Fibroblast of skin of back (primary cell): ENCODE data around the gene TMEM165. TPM values are rescaled to one million over a fixed set of nuclear protein-coding genes. Genes with fewer than 3 reads are reported as not detected.
"Not testable (repeated sequence)": the region's sequence is repeated elsewhere in the genome, so short reads cannot be mapped to it uniquely, and the experiment has no call there.

Source experiments
- DNase-seq: peaks from one replicate; pipeline ENCODE4 v3.0.0-alpha.2; 2013
- polyA plus RNA-seq, 2 experiments: library from polyadenylated mRNA; unstranded; fragments of 120-200 nt; gene quantifications; one replicate each; pipeline ENCODE4 v1.2.1, GENCODE V29; 2013; ENCODE audit not compliant: insufficient read length in 2 of 2

Gene TMEM165, protein sequence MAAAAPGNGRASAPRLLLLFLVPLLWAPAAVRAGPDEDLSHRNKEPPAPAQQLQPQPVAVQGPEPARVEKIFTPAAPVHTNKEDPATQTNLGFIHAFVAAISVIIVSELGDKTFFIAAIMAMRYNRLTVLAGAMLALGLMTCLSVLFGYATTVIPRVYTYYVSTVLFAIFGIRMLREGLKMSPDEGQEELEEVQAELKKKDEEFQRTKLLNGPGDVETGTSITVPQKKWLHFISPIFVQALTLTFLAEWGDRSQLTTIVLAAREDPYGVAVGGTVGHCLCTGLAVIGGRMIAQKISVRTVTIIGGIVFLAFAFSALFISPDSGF
- polyA plus RNA-seq (2013, experiment 1 of 2; ENCODE audit: insufficient read length), result 118 TPM
- polyA plus RNA-seq (2013, experiment 2 of 2; ENCODE audit: insufficient read length), result 92.6 TPM

DNA sequence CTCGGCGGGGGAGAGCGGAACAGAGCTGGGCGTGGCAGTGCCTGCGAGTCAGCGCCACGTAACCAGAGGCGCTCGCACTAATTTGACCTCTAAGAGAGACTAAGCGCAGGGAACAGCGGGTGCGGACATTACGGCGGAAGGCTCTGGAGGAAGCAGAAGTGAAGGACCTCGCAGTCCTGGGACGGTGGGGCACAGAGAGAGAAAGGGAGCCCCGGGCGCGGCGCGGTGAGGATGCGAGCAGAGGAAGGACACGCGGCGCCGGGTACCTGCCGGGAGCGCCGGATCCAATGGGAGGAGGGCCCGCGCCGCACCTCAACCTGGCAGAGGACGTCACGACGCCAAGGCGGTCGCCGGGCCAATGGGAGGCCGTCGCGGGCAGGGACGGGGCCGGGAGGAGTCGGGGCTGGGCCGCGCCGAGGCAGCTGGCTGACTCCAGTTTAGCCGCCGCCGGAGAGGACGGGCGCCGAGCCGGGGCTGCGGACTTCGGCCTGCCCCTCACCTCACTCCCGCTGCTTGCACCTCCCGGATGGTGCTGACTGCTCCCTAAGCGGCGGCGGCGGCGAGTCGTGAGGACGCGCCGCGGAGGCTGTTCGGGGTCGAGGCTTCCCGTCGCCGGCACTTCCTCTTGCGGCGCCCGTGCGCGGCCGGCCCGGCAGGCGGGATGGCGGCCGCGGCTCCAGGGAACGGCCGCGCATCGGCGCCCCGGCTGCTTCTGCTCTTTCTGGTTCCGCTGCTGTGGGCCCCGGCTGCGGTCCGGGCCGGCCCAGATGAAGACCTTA is at the start of gene TMEM165:
TSS of gene TMEM165 (plus strand) at position 429 of the 779 bp plus-strand sequence. CDS start at position 662, 233 bp downstream.
- peak; percentile 89 for DNase-seq

DNA sequence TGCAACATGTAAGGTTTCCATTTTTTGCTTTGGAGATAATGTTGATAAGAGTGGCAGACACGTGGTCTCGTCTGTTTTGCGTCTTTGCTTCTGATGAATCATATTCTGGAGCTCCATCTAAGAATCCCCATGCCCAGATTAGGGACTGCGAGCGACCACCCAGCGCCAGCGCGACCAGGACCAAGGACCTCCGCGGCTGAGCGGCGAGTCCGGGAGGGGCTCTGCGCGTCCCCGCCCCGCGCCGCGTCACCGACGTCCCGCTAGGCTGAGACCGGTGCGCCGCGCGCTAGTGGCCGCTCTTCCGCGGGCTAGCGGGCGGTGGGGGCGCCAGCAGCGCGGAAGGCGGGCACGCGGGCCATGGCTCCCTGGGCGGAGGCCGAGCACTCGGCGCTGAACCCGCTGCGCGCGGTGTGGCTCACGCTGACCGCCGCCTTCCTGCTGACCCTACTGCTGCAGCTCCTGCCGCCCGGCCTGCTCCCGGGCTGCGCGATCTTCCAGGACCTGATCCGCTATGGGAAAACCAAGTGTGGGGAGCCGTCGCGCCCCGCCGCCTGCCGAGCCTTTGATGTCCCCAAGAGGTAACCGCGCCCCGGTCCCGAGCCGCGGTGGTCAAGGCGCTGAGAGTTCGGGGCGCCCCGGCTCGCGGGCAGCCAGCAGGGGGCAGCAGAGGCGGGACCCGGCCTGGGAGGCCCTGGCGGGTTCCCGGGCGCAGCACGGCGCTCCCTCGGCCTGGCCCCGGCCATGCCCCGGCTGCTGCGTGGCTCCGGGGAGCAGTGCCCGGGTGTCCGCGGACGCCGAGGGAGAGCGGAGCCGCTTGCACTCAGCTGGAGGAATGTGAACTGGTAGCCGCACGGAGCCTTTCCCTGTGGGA is 49.5 kb upstream of the TMEM165 start, which contains the start of gene SRD5A3:
TSS of gene SRD5A3 (plus strand) at position 263 of the 871 bp plus-strand sequence. CDS start at position 358, 95 bp downstream.
- peak; percentile 83 for DNase-seq

DNA sequence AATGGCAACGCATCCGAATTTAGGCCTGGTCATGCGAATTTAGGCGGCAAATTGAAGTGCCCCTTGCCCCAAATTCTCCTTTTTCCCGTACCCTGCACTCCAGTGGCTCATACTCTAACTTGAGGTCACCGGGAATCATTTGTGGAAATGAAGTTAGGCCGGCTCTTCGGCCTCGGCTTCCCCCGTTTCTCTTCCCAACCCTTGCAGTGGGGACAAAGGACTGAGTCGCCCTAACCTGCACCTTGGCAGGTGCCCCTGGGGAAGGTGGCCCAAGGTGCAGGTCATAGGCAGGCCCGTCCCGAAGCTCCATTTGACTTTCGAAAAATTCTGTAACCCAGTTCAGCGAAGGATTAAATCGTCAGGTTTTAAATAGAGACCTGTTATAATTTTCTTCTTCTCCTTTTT is 48.9 kb upstream of the TMEM165 start:
- no peak for DNase-seq

DNA sequence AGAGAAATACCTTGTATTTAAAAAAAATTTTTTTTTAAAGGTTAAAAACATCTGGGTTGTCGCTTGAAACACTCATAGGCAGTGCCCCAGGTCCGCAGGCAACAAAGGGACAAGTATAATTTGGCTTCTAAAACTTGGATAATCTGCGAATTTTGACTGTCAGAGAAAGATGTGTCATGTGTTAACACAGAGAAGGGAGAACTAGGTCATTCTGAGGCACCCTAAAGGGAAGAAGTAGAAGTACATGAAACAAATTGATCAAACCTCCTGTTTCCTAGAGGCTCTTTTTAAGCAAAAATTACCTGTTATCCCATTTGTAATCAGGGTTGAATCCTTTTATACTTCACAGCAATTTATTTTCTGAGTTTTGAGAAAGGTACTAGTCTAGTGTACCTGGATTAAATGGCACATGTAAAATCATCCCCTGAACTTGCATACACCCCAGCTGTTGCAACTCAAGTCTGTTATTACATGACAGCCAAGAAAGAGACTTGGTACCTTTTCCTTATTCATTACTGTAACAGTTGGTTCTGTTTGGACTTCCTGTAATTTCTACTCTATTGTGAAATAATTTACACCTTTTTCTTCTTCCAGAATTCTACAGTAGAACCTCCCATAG is 48.0 kb upstream of the TMEM165 start:
- no peak for DNase-seq

DNA sequence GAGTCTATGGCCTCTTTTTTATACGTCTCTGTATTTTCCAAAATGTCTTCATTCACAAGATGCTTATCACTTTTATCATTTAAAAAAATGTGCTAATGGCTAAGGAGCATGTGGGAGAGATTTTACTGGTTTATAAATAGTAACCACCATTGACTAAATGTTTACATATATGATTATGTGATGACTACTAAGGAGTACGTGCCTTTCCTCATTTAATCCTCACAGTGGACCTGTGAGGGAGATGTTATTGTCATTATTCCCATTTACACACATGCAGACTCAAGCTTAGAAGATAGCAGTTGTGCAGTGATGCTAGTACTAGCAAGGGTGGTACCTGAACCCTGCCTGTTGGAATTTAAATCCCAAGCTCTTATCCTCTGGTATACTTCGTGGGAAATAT is 47.3 kb upstream of the TMEM165 start:
- peak; percentile 72 for DNase-seq

DNA sequence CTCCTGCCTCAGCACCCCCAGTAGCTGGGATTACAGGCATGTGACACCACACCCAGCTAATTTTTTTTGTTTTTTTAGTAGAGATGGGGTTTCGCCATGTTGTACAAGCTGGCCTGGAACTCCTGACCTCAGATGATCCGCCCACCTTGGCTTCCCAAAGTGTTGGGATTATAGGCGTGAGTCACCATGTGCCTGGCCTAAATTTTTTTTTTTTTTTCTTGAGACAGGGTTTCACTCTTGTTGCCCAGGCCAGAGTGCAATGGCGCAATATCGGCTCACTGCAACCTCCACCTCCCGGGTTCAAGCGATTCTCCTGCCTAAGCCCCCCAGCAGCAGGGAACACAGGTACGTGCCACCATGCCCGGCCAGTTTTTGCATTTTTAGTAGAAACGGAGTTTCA is 44.9 kb upstream of the TMEM165 start:
- DNase-seq, result not testable (repeated sequence)

DNA sequence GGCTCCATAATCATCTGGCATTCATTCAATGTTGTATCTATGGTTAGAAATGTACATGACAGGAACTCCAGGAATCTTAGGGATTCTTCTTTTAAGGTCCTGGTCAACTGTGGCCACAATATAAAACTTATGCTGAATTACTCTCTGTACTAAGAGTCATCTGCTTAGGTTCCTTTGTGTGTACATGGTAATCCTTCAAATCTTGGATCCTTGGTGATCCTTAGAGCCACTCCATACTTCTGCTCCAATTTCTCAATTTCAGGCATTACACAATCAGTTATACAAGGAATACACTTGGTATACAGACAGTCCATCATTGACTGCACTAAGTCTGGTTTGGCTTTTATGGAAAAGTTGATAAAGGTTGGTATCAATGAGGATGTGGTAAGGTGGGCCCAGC is 43.9 kb upstream of the TMEM165 start:
- no peak for DNase-seq

DNA sequence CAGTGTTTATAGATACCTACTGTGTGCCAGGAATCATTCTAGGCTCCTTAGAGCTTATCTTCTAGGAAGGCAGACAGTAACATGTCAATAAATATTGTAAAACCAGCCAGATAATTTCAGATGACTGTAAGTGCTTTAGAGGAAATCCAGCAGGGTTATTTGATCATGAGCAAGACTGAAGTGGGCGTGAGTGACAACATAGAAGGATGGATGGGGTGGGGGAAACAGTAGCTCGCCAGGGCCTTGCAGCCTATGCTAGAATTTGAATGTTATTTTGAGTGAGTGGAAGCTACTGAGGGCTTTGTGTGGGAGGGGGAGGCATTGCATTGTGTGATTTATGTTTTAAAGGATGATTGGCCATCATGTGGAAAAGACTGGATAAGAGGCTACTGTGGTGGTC is 43.0 kb upstream of the TMEM165 start:
- DNase-seq, result no peak

DNA sequence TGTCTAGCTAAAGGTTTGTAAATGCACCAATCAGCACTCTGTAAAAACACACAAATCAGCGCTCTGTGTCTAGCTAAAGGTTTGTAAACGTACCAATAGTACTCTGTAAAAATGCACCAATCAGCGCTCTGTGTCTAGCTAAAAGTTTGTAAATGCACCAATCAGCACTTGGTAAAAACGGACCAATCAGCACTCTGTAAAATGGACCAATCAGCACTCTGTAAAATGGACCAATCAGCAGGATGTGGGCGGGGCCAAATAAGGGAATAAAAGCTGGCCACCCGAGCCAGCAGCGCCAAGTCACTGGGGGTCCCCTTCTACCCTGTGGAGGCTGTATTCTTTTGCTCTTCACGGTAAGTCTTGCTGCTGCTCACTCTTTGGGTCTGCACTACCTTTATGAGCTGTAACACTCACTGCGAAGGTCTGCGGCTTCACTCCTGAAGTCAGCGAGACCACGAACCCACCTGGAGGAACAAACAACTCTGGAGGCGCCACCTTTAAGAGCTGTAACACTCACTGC is 42.5 kb upstream of the TMEM165 start:
- not testable (repeated sequence) for DNase-seq

DNA sequence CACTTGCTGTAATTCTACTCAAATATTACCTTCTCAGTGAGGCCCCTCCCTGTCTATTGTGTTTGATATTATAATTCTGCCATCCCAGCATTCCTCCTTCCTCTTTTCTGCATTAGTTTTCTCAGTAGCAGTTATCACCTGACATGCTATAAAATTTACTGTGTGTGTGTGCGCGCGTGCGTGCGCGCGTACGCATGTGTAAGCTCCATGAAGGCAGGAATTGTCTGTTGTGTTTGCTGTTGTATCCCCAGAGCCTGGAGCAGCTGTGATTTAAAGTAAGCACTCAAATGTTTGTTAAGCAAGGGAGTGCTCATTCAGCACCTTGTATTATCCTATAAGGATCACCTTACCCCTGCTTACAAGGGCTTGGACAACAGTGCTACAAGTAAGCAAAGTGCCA is 41.1 kb upstream of the TMEM165 start:
- no peak for DNase-seq

DNA sequence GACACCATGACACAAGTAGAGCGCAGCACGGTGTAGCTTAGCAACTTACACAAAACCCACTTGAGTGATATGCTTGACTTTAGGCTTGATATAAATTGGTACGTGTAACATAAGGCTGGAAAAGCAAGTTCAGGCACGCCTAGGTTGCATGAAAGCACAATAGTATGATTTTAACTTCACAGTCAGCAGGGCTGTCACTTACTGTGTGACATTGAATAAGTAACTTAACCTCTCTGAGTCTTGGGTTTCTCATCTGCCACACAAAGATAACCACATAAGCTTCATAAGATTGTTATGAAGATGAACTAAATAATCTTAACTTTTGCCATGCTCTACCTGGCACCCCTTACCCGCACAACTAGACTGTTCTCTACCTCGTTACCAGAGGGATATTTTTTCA is 40.2 kb upstream of the TMEM165 start:
- DNase-seq, result no peak

DNA sequence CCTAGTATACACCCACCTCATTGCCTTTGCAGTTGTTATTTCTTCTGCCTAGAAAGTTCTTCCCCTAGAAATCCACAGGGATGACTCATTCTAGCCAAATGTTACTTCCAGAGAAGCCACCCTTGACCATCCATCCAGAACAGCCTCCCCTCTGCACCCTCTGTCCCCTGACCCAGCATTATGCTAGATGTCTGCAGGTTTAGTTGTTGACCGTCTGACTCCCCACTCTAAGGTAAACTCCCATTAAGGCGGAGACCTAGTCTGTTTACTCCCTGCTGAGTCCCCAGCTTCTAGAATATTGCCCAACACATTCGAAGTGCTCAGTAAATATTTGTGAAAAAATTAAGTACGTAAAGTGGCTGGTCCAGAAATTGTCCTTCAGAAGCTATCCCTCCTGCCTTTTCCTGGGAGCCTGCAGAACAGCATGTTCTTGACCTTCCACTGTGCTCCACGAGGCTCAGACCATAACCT is 38.7 kb upstream of the TMEM165 start:
- peak; percentile 64 for DNase-seq

DNA sequence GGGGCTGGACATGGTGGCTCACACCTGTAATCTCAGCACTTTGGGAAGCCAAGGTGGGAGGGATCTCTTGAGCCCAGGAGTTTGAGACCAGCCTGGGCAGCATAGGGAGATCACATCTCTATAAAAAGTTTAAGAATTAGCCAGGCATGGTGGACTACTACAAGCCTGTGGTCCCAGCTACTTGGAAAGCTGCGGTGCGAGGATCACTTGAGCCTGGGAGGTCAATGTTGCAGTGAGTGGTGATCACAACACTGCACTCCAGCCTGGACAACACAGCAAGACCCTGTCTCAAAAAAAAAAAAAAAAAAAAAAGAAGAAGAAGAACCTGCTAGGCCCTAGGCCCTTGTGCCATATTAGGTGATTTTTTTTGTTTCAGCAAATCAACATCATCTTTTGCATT is 37.5 kb upstream of the TMEM165 start:
- DNase-seq, result no peak

DNA sequence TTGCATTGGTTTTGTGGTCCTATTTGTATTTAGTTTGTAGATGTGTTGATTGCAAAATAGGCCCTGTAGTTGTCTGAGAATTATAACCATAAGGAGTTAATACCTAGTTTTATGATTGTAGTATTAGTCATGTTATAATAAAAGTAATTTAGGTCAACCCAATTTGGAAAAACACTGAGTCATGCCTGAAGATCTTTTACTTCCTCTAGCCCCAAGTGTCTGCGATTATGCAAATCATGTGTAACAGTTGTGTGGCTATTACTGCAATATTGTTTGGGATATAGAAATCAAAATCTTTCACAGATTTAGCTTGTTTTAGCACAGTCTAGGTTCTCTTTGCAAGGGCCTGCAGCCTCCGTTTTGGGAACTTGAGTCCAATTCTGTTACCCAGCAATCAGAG is 37.1 kb upstream of the TMEM165 start:
- peak; percentile 85 for DNase-seq

DNA sequence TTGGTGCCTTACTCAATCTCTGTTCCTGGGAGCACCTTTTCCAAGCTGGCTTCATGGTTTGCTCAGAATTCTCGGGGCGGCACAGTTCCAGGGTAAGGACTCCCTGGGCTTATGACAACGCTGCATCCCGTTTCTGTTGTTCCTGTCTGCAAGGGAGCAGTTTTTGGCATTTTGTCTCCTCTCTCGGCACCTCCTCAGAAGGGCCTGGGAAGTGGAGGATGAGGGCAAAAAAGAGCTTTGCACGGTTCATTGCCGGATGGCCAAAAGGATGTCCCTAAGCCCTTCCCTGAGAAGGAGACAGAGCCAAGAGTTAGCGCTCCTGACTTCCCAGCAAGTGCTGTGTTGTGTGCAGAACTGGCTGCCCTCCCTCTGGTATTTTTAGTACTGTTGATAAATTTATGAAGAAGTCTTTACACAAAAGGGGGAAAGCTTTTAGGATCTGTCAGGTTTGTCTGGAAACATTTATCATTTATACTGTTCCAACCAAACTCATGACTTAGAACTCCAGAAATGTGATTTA is 36.3 kb upstream of the TMEM165 start:
- DNase-seq, result no peak

DNA sequence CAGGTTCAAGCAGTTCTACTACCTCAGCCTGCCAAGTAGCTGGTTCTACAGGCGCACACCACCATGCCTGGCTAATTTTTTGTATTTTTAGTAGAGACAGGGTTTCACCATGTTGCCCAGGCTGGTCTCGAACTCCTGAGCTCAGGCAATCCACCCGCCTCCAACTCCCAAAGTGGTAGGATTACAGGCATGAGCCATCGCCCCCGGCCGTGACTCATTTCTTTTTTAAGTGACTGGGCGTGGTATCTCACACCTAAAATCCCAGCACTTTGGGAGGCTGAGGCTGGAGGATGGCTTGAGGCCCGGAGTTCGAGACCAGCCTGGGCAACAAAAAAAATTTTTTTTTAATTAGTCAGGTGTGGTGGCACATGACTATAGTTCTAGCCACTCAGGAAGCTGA is 32.8 kb upstream of the TMEM165 start:
- DNase-seq, result not testable (repeated sequence)

DNA sequence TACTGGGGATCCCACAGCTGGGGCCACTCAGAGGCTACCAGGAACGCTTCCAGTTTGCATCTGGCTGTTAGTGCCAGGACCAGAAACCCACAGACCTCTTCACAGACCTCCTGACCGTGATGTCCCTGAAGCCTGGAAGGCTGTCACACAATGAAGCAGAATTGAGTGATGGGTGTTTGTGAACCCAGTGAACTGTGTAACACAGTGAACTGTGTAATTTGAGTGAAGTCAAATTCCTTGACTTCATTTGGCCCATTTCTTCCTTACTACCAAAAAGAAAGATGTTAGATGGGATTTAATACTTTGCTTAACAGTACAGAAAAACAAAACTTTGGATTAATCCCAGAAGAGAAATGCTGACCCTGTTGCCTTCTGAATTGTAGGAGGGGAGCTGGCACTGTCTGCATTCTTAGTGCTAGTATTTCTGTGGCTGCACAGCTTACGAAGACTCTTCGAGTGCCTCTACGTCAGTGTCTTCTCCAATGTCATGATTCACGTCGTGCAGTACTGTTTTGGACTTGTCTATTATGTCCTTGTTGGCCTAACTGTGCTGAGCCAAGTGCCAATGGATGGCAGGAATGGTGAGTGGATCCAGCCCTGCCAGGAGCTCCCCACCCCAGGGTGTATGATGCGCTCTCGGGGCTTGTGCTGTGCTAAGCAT is 31.9 kb upstream of the TMEM165 start:
- DNase-seq, result no peak

DNA sequence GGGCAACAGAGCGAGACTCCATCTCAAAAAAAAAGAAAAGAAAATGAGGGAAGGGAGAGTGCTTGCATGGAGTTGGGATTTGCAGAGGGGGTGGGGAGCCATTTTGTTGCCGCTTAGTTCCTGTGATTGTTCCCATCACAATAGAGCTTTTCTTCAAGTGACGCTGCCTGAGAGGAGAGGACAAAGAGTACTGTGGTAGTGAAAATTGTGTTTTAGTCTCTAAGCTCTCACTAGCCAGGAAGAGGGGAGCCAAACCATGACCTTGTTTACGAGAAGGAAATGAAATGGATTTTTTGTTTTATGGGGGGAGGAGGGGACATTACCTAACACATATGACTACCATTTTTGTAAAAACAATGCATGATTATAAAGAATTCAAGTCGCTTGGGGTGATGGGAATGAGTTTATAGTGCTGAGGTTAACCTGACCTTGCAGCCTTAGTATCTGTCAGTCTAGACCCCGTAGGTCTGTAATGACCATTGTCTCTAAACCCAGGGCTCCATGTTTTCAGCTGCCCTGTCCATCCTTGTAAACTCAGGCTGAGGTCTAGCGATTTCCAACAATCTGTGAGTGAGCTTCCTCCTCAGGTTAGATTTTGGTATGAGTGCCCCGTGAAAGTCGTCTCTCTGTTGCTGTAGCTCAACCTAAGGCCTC is 30.9 kb upstream of the TMEM165 start:
- no peak for DNase-seq

DNA sequence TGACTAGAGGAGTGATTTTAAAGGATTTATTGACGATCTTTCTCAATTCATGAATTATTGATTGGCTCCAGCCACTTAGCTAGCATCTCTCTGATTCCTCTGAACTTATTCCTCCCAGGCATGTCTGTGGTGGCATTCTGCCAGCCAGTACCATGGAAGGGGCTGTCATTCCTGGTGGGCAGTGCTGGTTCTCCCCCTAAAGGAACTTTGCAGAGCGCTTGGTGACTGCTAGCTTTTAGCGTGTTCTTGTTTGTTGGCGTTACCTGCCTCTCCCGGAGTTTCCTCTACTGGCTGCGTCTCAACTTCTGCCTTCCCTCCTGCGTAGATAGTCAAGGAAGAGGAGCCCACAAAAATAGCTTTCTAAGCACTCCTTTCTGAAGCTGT is 30.4 kb upstream of the TMEM165 start:
- DNase-seq, result no peak

DNA sequence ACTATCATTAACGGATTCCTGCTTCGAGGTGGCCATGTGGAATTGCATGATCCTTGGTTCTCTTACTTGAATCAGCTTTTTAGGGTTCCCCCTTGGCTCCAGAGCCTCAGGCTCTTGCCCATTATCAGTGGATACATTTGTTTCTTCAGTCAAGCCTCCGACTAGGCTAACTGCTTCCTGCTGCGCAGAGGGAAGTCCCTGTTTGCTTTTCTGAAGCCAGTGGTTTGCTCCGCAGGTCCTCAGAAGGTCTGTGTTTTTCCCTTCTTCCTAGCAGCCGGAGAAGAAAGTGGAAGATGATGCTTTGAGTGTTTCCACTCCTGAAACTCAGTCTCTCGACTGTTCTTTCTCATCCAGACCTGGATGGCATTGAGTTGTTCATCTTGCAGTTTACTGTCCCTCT is 29.1 kb upstream of the TMEM165 start:
- DNase-seq, result no peak
